HEK293T (cell line): ENCODE data around the gene C9orf85.

Source experiments
- ARNT ChIP-seq: fragments of 450-650 bp; IDR thresholded peaks from 2 replicates; pipeline ENCODE4 v1.6.1; 2017; ENCODE audit warnings: mild to moderate bottlenecking
- BHLHE40 ChIP-seq: fragments of 450-650 bp; IDR thresholded peaks from 2 replicates; pipeline ENCODE4 v1.6.1; 2016; ENCODE audit warnings: mild to moderate bottlenecking, moderate library complexity, borderline replicate concordance
- CTBP1 ChIP-seq: fragments of 450-650 bp; IDR thresholded peaks from 2 replicates; pipeline ENCODE4 v1.6.1; 2016; ENCODE audit warnings: borderline replicate concordance
- ELF4 ChIP-seq: fragments of 450-650 bp; IDR thresholded peaks from 2 replicates; pipeline ENCODE4 v1.6.1; 2017; ENCODE audit warnings: antibody characterized with exemption
- FOXA1 ChIP-seq: fragments of 450-650 bp; IDR thresholded peaks from 2 replicates; pipeline ENCODE4 v1.6.1; 2016; ENCODE audit warnings: mild to moderate bottlenecking
- FOXK2 ChIP-seq: fragments of 450-650 bp; IDR thresholded peaks from 2 replicates; pipeline ENCODE4 v1.6.1; 2016; ENCODE audit warnings: mild to moderate bottlenecking
- FOXM1 ChIP-seq: fragments of 450-650 bp; IDR thresholded peaks from 2 replicates; pipeline ENCODE4 v1.6.1; 2017; ENCODE audit warnings: mild to moderate bottlenecking, borderline replicate concordance
- HDGF ChIP-seq: fragments of 450-650 bp; IDR thresholded peaks from 2 replicates; pipeline ENCODE4 v1.6.1; 2017; ENCODE audit warnings: antibody characterized with exemption, borderline replicate concordance
- LEF1 ChIP-seq: fragments of 450-650 bp; IDR thresholded peaks from 2 replicates; pipeline ENCODE4 v1.6.1; 2017; ENCODE audit warnings: mild to moderate bottlenecking, borderline replicate concordance
- SP1 ChIP-seq: fragments of 450-650 bp; IDR thresholded peaks from 2 replicates; pipeline ENCODE4 v1.6.1; 2017
- SUZ12 ChIP-seq: fragments of 450-650 bp; IDR thresholded peaks from 2 replicates; pipeline ENCODE4 v1.6.1; 2016; ENCODE audit warnings: mild to moderate bottlenecking
- TF ChIP-seq, protein P1 (sequence below): fragments of 450-650 bp; IDR thresholded peaks from 2 replicates; pipeline ENCODE4 v1.6.1; 2016

DNA sequence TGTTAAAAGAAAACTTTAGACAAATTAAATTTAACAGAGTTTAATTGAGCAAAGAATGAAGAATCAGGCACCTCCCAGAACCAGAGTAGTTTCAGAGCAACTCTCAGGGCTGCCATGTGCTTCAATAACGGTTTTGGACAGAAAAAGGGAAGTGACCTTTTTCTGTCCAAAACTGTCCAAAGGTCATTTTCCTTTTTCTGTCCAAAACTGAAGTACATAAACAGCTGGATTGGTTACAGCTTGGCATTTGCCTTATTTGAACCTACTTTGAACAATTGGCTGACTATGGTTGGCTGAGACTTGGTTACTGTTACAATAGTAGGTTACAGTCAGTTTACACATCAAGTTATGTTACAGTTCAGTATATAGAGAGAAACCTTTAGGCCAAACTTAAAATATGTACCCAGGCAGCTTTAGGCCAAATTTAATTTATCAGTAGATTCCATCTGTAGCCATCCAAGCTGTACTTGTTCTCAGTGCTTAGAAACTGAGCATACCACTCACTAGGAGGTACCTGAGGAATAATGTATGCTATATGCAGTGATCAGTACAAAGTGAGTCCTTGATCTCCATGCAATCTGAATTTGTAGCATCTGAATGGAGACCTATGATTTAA is 44.0 kb downstream of the C9orf85 start:
- TF ChIP-seq ARNT, result no peak
- TF ChIP-seq BHLHE40, result no peak
- no peak for TF ChIP-seq FOXA1
- no peak for TF ChIP-seq SUZ12
- no peak for TF ChIP-seq SP1
- TF ChIP-seq ELF4, result no peak
- no peak for TF ChIP-seq HDGF
- no peak for TF ChIP-seq FOXK2
- TF ChIP-seq, protein P1, sequence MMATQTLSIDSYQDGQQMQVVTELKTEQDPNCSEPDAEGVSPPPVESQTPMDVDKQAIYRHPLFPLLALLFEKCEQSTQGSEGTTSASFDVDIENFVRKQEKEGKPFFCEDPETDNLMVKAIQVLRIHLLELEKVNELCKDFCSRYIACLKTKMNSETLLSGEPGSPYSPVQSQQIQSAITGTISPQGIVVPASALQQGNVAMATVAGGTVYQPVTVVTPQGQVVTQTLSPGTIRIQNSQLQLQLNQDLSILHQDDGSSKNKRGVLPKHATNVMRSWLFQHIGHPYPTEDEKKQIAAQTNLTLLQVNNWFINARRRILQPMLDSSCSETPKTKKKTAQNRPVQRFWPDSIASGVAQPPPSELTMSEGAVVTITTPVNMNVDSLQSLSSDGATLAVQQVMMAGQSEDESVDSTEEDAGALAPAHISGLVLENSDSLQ, result no peak
- no peak for TF ChIP-seq FOXM1
- TF ChIP-seq LEF1, result no peak
- no peak for TF ChIP-seq CTBP1
